CD4-positive, alpha-beta T cell treated with Interleukin-17A for 1 hour (primary cell): ENCODE data around the gene ARMC10.
"Not testable (repeated sequence)": the region's sequence is repeated elsewhere in the genome, so short reads cannot be mapped to it uniquely, and the experiment has no call there.

Experiments
- DNase-seq: peaks from one replicate; pipeline ENCODE4 v3.0.0-alpha.2; 2020

The ARMC10 gene

DNA sequence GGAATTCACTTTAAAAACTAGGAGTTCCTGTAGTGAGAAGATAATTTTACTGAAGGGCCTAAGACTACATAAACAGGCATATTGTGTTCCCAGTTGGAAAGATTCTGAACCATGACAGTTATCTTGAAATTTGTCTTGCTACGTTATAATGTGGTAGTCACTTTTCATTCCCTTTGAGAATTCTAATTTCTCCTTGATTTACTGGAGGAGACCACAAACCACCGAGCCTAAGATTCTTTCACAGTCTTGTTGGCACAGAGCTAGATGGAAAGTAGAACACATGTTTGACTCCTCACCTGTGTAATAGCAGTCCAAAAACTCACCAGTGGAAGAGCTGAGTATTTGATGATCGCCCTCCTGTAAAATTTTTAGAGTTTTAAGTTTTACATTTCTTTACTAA lies 4.9 kb downstream of the ARMC10 start:
- DNase-seq = no peak

- DNase-seq = no peak
These were observed 6.0 kb downstream of the ARMC10 start for GRCh38 chr7:103080923-103081322.

GRCh38 chr7:103082497-103082896 lies 7.6 kb downstream of the ARMC10 start:
- no peak for DNase-seq

DNA sequence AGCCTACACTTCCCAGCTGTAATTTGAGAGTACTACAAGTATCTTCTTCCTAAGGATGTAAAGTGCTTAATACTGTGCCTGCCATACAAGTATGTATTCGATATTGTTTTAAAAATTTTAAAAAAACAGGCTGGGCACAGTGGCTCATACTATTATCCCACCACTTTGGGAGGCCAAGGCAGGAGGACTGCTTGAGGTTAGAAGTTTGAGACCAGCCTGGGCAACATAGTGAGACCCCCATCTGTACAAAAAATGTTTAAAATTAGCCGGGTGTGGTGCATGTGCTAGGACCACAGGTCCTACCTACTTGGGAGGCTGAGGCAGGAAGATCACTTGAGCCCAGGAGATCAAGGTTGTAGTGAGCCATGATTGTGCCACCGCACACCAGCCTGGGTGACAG lies 8.3 kb downstream of the ARMC10 start:
- no peak for DNase-seq

- DNase-seq = not testable (repeated sequence)
These were observed 17.4 kb downstream of the ARMC10 start for GRCh38 chr7:103092321-103092720.

- no peak for DNase-seq
These were observed 18.5 kb downstream of the ARMC10 start for GRCh38 chr7:103093429-103093828.

DNA sequence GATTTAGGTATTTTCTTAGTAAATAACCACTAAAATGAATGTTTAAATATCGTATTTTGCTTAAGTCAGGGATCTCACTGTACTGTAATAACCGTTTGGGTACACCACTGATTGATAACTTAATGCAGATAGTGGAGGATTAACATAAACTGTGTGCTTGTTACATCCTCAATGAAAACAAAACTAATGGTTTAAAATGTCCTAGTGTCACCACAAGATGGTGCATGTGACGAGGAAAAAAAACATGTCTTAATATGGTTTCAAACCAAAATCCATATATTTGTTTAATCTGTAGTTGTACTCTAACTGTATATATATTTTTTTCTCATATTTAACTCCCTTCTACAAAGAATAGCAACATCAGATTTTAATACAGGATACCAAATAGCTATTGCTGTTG lies 19.2 kb downstream of the ARMC10 start:
- DNase-seq = no peak

- not testable (repeated sequence) for DNase-seq
These were observed 20.6 kb downstream of the ARMC10 start for GRCh38 chr7:103095558-103095957.

GRCh38 chr7:103097041-103097440 lies 22.1 kb downstream of the ARMC10 start:
- no peak for DNase-seq

- DNase-seq = no peak
These were observed 25.4 kb downstream of the ARMC10 start for GRCh38 chr7:103100348-103100747.

GRCh38 chr7:103101543-103101942 lies 26.6 kb downstream of the ARMC10 start:
- no peak for DNase-seq

DNA sequence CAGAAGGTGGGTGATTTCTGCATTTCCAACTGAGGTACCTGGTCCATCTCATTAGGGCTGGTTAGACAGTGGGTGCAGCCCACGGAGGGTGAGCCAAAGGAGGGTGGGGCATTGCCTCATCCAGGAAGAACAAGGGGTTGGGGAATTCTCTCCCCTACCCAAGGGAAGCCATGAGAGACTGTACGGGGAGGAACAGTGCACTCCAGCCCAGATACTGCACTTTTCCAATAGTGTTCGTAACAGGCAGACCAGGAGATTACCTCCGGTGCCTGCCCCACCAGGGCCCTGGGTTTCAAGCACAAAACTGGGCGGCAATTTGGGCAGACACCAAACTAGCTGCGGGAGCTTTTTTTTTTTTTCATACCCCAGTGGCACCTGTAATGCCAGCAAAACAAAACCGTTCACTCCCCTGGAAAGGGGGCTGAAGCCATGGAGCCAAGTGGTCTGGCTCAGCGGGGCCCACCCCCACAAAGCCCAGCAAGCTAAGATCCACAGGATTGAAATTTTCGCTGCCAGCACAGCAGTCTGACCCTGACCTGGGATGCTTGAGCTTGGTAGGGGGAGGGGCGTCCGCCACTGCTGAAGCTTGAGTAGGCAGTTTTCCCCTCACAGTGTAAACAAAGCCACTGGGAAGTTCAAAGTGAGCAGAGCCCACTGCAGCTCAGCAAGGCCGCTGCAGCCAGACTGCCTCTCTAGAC lies 31.2 kb downstream of the ARMC10 start:
- no peak for DNase-seq

GRCh38 chr7:103106703-103107070 lies 31.7 kb downstream of the ARMC10 start:
- not testable (repeated sequence) for DNase-seq

- no peak for DNase-seq
These were observed 38.2 kb downstream of the ARMC10 start for GRCh38 chr7:103113164-103113563.

GRCh38 chr7:103114576-103115008 lies 39.7 kb downstream of the ARMC10 start:
- no peak for DNase-seq

DNA sequence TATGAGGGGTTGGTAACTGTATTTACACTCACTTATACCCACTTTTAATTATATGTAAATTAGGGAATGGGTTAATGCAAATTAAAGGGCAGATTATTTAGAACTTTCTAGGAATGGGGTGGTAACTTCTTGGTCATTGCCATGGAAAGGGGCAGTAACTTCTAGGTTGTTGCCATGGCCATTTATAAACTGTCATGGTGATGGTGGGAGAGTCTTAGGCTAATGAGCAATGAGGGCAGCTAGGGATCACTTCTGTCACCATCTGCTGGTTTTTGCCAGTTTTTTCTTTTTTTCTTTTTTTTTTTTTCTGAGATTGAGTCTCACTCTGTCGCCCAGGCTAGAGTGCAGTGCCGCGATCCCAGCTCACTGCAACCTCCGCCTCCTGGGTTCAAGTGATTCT lies 40.8 kb downstream of the ARMC10 start:
- DNase-seq = no peak

- DNase-seq = no peak
These were observed 41.6 kb downstream of the ARMC10 start for GRCh38 chr7:103116511-103116910.

- no peak for DNase-seq
These were observed 42.1 kb downstream of the ARMC10 start for GRCh38 chr7:103116991-103117390.

DNA sequence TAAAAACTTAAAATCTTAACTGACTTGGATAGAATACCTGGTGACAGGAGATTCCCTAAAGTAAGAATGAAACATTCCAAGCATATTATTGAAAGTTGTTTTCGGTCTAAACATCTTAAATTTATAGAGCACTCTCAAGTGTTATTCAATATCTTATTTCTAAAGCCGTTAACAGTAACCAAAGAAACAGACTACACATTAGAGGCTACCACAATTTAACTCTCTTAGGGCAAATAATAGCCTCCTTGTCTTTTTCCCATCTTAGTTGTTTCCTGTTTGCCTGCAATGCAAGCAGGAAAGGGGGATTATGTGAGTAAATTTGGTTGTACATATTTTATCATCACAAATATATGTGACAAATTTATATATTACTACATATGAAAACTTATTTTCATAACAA lies 42.5 kb downstream of the ARMC10 start:
- no peak for DNase-seq

- no peak for DNase-seq
These were observed 44.9 kb downstream of the ARMC10 start for GRCh38 chr7:103119791-103120291.

DNA sequence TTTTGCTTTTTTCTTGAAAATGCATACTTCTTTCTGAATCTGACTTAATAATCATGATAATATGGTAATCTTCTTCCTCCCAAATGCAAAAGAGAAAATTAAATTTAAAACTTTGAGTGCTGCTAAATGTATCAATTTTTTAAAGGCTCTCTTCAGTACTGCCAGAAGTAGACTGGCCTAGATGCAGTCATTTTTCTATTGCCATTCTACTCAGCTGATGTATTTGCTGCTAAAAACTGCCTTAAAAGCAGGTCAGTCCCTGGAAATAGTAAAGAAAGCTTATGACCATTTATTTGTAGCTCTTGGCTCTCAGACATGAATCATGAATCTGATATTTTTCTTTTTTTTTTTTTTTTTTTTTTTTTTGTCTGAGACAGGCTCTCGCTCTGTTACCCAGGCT lies 45.4 kb downstream of the ARMC10 start:
- DNase-seq = no peak

GRCh38 chr7:103121641-103122040 lies 46.7 kb downstream of the ARMC10 start:
- DNase-seq = no peak

- DNase-seq = no peak
These were observed 48.6 kb downstream of the ARMC10 start for GRCh38 chr7:103123529-103123928.

DNA sequence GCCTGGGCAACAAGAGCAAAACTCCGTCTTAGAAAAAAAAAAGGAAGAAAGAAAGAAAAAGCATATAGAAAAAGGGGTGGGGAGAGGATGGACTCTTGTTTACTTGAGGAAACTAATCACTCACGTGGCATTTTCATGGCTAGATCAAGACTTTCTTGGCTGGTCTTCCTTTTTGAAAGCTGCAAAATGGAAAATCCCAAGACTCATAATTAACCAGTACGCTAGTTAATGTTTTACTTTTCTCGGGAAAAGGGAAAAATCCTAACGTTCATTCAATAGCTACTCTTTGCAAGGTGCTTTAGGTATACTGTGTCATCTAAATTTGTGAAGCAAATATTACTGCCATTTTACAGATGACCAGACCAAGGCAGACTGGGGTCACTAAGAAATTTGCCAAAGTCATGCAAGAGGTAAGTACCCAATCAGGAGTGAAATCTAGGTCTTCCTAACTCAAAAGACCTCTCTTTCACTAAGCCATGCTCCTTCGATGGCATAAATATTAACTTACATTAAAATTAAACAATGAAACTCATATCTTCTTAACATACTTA lies 49.6 kb downstream of the ARMC10 start:
- no peak for DNase-seq

- DNase-seq = no peak
These were observed 52.1 kb downstream of the ARMC10 start for GRCh38 chr7:103127006-103127405.
